HT1080 (cell line): ENCODE measurements around the gene BMAL2. TPM values are rescaled to one million over a fixed set of nuclear protein-coding genes. Genes with fewer than 3 reads are reported as not detected.

Experiments used
- DNase-seq: peaks from one replicate; pipeline ENCODE4 v3.0.0-alpha.2; 2015; ENCODE audit warnings: low read depth
- polyA plus RNA-seq, 2 experiments: library from polyadenylated mRNA; depleted of rRNA; stranded (reverse); fragments of >200 nt; gene quantifications; 2 replicates each; pipeline ENCODE4 v1.2.3, GENCODE V29; 2015
- total RNA-seq: library from RNA; depleted of rRNA; stranded (reverse); fragments of >200 nt; shearing (Covaris generic); gene quantifications from 2 replicates; pipeline ENCODE4 v1.2.3, GENCODE V29; 2014; rRNA removed

Gene BMAL2
- total RNA-seq = 66.5 and 69.5 TPM in 2 replicates
- polyA plus RNA-seq (2015; cell fraction: cytosol; rRNA removed) = 34.9 and 35.8 TPM in 2 replicates
- 15.2 and 16.0 TPM in 2 replicates for polyA plus RNA-seq (2015; cell fraction: nucleus; rRNA removed)

GRCh38 chr12:27332714-27333402 is at the start of gene BMAL2:
TSS of gene BMAL2 (plus strand) at chr12:27332836. CDS start at chr12:27333073, 237 bp downstream.
- DNase-seq = peak; percentile 68

DNA sequence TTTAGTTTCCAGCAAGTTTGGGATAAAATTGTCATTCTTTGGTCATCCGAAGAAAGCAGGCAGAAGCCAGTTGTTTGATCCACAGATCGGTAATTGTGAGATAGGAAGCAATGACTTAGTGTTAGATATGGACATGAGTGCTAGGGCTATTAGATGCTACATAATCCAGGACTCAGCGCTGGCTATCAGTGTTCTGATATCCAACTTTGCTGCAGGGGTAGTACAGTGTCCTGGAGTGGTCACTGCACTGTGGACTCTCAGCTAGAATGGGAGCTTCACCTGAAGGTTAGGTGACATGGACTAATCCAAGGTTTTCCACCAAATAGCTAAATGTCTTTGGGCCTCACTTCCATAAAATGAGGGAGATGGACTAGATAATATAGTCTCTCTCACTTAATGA is 48.6 kb upstream of the BMAL2 start:
- no peak for DNase-seq

DNA sequence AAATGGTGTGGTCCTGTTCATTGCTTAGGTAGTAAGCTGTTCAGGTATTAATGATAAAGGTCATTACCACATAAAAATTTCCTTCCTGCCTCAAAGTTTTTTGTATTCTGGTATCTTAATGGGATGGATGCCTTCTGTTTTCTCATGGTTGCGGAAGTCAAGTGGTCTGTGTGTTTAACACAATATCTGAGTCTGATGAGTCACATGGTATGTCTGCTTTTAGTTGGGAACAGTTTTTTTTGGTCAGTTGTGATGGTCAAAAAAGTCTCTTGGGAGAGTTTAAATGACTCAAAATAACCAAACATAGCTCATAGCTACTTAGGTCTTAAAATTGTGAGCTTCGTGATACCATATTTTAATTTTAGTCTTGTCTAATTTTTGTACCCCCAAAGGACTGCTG is 47.9 kb upstream of the BMAL2 start:
- peak; percentile 46 for DNase-seq

DNA sequence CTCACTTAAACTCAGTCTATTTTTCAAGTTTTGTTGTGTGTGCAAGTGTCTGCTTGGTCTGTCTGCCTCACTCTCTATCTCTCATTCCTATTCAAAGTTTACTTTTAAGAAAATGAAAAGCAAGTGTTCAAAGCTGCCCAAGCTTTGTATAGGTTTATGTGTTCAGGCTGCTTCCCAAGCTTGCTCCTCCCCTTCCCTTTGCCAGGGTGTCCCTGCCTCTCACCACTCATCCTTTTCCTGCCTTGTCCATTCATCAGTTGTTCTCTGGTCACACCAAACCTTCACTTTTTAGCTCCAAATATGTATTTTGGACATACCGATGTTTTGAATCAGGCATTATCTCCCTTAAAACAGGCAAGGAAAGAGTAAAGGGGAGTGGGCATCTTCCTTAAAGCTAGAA is 47.2 kb upstream of the BMAL2 start:
- peak; percentile 23 for DNase-seq

GRCh38 chr12:27289414-27289813 is 43.2 kb upstream of the BMAL2 start:
- no peak for DNase-seq

- no peak for DNase-seq
Observed at GRCh38 chr12:27290501-27291168, 42.0 kb upstream of the BMAL2 start.

- DNase-seq = no peak
Observed at GRCh38 chr12:27291862-27292261, 40.8 kb upstream of the BMAL2 start.

DNA sequence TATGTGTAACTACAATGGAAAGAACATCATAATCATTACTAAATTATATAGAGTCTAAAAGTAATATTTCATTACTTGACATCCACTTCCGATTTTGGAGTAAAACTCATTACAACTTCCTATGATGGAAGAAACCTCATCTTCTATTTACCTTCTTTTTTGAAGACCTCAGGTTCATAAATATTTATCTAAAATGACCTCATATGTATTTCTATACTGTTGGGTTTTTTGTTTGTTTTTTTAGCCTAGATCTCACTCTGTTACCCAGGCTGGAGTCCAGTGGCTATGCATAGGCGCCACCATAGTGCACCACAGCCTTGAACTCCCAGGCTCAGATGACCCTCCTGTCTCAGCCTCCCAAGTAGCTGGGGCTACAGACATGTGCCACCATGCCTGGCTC is 39.9 kb upstream of the BMAL2 start:
- no peak for DNase-seq

- DNase-seq = no peak
Observed at GRCh38 chr12:27293463-27293862, 39.2 kb upstream of the BMAL2 start.

DNA sequence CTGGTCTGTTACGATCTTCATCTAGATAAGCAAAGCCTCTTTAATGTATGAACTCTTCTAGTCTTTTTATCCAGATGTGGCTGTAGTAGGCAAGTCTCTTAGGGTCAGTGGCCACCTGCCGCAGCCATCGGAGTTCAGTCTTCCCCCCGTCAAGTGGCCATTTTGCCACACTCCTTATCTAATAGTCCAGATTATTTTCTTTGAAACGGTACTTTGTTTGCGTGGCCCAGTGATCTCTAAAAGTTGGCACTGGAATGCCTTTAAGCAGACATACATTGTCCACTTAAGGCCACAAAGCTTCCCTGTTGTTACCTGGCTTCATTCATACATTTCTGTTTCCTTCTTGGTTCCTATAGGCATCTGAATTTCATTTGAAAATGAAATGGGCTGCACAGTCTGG is 36.0 kb upstream of the BMAL2 start:
- DNase-seq = no peak

DNA sequence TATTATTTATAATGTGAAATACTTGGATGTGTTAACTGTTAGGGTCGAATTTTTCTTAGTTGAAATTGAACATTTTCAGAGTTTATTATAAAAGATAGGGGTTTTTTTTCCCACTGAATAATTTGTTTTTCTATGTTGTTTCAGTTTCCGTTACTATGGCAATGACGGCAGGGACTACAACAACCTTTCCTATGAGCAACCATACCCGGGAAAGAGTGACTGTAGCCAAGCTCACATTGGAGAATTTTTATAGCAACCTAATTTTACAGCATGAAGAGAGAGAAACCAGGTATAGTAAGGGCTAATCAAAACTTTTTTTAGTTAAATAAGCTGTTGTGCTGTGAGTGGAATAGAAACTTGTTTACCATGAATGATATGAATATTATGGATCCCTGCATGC is 35.1 kb upstream of the BMAL2 start:
- DNase-seq = no peak

- no peak for DNase-seq
Observed at GRCh38 chr12:27299102-27299501, 33.5 kb upstream of the BMAL2 start.

DNA sequence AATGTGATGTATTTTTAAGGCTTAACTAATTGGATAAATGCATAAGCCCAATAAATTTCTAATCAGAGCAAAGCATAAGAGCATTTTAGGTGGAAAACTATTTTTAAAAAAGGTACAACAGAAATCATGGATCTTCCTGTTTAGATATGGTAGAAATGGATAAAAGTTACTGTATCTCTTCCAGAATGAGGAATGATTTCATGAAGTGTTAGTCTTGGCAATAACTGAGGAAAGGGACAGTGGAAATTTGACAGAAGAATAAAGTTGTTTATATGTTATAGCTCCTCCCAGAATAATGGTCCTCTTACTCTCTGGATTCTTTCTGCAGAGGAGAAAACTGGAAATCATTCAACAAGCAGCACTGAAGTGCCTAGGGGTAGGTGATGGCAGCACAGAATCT is 32.4 kb upstream of the BMAL2 start:
- no peak for DNase-seq

- no peak for DNase-seq
Observed at GRCh38 chr12:27303139-27304111, 29.2 kb upstream of the BMAL2 start.

- DNase-seq = no peak
Observed at GRCh38 chr12:27304856-27305255, 27.8 kb upstream of the BMAL2 start.

- DNase-seq = peak; percentile 34
Observed at GRCh38 chr12:27305673-27306456, 26.8 kb upstream of the BMAL2 start.

GRCh38 chr12:27309293-27309994 is 23.2 kb upstream of the BMAL2 start:
- DNase-seq = no peak

DNA sequence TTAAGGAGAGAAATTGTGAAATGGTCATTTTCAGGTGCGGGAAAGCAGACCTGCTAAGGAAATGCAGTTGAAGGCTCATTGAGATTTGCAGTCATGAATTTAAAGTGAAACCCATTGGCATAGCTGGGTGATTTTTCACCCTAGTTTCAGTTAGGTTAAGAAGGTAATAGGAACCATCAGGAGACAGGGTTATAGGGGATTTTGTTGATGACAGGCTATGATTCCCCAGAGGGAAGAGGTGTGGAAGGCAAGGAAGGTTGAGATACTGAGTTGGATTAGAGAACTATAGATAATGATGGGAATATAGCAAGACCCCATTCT is 22.7 kb upstream of the BMAL2 start:
- no peak for DNase-seq

GRCh38 chr12:27316947-27317346 is 15.7 kb upstream of the BMAL2 start:
- DNase-seq = no peak

DNA sequence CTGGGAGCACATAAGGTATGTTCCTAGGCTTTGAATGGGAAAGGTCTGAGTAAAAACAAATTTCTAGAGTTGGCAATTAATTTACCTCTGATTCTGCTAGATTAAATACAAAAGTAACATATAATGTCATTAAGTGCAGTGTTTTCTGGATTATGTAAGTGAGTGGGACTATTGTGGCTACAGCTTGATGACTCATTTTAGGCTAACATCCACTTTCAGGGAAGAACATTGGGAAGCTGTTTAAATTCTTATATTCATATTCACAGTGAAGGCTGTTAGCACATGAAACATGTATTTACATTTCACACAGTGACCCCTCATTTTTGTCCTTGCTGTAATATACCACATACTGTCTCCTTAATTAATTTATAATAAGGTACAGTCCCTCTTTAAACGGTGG is 13.2 kb upstream of the BMAL2 start:
- peak; percentile 73 for DNase-seq
